GM19455 (cell line): ENCODE measurements around the gene IFT122.

ENCODE experiments used
- ATAC-seq: cut with Tn5 transposase; IDR thresholded peaks from one replicate; pipeline ENCODE4 v1.9.1; 2021; ENCODE audit not compliant: unreplicated experiment

Gene IFT122

GRCh38 chr3:129413687-129414506, 26.1 kb upstream of the IFT122 start:
- ATAC-seq = peak; percentile 64

GRCh38 chr3:129415378-129415777, 24.6 kb upstream of the IFT122 start:
- no peak for ATAC-seq

GRCh38 chr3:129415830-129416229, 24.2 kb upstream of the IFT122 start:
- ATAC-seq = no peak

- no peak for ATAC-seq
Observed at GRCh38 chr3:129416415-129416814, 23.6 kb upstream of the IFT122 start.

DNA sequence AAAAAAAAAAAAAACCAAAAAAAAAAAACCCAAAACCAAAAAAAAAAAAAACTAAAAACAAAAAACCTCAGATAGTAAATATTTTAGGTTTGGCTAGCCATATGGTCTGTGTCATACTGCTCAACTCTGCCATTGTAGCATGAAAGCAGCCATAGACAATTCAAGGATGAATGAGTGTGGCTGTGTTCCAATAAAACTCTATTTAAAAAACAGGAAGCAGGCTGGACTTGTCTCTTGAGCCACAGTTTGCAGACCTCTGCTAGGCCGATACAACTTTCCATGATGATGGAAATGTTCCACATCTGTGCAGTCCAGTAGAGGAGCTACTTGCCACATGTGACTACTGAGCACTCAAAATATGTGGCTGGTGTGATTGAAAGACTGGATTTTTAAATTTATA, 22.7 kb upstream of the IFT122 start:
- no peak for ATAC-seq

DNA sequence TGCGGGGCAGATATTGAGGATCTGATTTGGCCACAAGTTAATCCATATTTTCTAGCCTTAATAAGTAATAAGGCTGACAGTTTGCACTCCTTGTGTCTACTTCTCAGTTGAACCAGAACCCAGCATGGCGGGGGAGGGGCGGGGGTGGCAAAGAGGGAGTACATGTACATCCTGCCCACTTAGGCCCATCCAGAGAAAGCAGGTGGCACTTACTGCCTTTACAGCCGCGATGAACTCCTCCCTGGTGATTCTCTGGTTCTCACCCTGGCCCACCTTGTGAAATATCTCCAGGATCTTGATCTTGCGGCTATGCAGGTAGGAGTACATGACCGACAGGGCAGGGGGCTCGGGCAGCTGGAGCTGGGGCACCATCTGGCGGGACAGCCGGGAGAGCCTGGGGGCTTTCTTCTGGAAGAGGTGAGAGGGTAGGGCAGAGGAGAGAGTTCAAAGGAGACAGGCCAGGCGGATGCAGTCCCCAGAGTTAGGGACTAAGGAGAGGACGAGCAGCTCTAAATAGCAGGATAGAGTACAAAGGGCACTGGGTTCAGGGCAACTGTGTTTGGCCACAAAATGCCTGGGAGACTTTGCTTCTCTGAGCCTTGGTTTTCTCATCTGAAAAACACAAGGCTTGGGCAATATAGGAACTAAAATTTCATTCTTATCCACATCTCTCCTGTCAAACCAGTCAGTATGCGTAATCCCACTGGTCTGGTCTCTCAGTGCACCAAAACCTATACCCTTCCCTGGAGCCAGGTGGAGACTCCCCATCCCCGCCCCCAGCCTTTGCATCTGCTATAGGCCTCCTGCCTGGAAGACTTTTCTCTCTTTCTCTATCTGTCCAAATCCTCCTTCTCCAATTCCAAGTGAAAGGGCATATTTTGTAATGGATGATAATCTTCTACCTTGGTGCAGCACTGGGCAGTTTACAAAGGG, 21.7 kb upstream of the IFT122 start:
- no peak for ATAC-seq

- ATAC-seq = no peak
Observed at GRCh38 chr3:129419476-129419875, 20.5 kb upstream of the IFT122 start.

GRCh38 chr3:129421236-129421883, 18.7 kb upstream of the IFT122 start:
- ATAC-seq = no peak

DNA sequence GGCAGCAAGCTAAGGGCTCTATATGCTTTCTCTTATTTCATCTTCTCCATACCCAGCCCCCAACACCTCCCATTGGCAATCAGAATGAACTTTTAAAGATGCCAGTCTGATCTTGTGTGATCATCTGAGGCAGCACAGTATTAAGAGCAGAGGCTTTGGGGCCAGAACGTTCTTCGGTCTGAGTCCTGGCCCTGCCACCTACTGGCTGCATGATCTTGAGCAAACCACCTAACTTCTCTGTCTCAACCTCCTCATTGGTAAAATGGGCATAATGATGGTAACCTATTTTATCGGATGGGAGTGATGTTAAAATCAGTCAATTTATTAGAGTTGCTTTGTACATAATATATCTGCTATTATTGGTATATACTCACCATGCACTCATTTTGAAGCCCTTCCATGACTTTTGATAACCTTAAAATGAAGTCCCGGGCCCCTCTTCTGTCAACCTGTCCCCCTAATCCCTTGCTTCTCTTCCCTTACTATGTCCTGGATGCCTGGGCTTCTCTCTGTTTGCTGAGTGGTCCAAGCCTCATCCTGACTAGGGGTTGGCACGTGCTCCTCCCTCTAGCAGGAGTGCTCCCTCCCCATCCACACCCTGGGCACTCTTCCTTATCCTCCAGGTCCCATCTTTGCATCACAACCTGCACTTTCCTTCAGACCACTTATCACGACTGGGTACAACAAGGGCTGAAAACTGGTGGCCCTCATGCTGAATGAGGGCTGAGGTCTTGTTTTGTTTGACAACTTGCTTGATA, 17.9 kb upstream of the IFT122 start:
- no peak for ATAC-seq

DNA sequence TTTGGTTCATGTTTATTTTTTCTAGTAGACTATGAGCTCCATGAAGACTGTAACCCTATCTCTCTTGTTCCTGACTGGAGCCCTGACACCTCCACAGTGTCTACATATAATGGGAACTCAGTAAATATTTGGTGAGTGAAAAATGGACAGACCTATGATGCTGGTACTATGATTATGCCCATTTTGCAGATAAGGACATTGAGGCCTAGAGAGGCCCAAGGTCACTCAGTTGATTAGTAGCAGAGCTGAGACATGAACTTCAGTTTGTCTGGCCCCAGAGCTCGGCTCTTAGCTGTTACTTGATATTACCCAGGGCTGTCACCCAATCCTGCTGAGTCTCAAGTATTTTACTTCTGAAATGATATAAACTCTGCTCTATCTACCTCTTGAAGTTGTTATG, 17.1 kb upstream of the IFT122 start:
- ATAC-seq = no peak

- ATAC-seq = no peak
Observed at GRCh38 chr3:129424185-129424841, 15.7 kb upstream of the IFT122 start.

DNA sequence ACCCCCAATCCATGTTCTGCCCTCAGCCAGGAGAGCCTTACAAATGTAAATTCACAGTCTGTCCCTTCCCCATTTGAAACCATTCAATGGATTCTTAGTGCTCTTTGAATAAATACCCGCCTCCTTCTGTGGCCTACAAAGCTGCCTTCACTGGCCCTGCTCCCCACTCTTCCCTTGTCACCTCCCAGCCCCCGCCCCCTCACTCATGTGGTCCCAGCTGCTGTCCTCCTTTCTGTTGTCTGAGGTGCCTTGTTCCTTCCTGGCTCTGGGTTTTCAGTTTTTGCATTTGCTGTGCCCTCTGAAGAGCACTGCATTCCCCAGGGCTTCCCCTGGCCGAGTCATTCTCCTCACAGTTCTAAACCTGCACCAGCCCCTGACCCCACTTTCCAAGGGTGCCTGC, 14.8 kb upstream of the IFT122 start:
- no peak for ATAC-seq

GRCh38 chr3:129425619-129426018, 14.4 kb upstream of the IFT122 start:
- ATAC-seq = no peak

GRCh38 chr3:129428007-129428375, 12.0 kb upstream of the IFT122 start:
- no peak for ATAC-seq

GRCh38 chr3:129428376-129429079, 11.5 kb upstream of the IFT122 start, which contains the start of gene EFCAB12:
Gene EFCAB12 (minus strand): TSS chr3:129428636. CDS start chr3:129428488, 148 bp downstream.
- ATAC-seq = peak; percentile 84

- ATAC-seq = no peak
Observed at GRCh38 chr3:129429080-129429451, 11.0 kb upstream of the IFT122 start.

- no peak for ATAC-seq
Observed at GRCh38 chr3:129429602-129430001, 10.4 kb upstream of the IFT122 start.

- ATAC-seq = no peak
Observed at GRCh38 chr3:129432036-129432435, 8.0 kb upstream of the IFT122 start.

DNA sequence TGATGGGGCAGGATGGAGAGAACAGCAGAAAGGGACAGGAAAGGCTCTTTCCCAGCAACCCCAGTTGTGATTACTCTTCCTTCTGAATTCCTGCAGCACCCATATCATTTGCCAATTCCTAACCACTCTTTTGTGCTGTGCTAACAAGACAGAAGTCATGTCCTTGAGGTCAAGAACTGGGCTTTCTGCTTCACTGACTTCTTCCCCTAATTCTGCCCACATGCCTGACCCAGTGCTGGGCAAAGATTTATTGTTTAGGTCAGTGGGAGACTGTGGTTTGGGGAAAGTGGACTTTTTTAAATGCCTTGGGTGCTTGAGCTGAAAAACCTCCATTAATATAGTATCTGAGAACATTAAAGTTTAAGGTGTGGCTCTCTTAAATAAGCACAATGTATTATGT, 7.4 kb upstream of the IFT122 start:
- no peak for ATAC-seq

DNA sequence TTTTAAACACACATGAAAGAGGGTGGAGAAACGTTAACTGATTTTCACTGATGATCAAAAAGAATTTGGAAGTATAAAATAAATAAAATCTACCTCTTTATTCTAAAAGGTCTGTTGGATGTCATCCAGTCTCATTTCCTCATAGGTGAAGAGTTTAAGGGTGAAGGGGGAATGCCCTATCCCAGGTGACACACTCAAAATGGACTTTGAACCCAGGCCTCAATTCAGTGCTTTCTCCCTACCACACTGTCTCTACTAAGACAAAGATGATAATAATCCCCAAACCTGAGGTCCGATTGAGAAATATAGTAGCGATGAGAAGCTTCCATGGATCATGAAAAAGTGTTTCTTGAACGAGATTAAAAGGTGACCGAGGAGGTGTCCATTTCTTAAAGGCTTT, 6.5 kb upstream of the IFT122 start:
- no peak for ATAC-seq
